HG02970 (cell line): ENCODE measurements around the gene S1PR1.
A peak's percentile ranks its signal among the peaks of the same experiment; 100 is the strongest.
"Not testable (repeated sequence)": the region's sequence is repeated elsewhere in the genome, so short reads cannot be mapped to it uniquely, and the experiment has no call there.

Experiments
- ATAC-seq: cut with Tn5 transposase; IDR thresholded peaks from one replicate; pipeline ENCODE4 v1.9.1; 2021; ENCODE audit warnings: mild to moderate bottlenecking, moderate library complexity, moderate number of reproducible peaks; ENCODE audit not compliant: unreplicated experiment, low FRiP score

S1PR1 gene

GRCh38 chr1:101219924-101220870 is 16.6 kb upstream of the S1PR1 start:
- ATAC-seq = no peak

GRCh38 chr1:101220906-101221305 is 15.9 kb upstream of the S1PR1 start:
- ATAC-seq = no peak

- peak; percentile 87 for ATAC-seq
These were observed 14.8 kb upstream of the S1PR1 start for GRCh38 chr1:101221945-101222429.

- no peak for ATAC-seq
These were observed 9.0 kb upstream of the S1PR1 start for GRCh38 chr1:101227837-101228236.

GRCh38 chr1:101228424-101229134 is 8.2 kb upstream of the S1PR1 start:
- ATAC-seq = no peak

GRCh38 chr1:101232182-101232581 is 4.6 kb upstream of the S1PR1 start:
- not testable (repeated sequence) for ATAC-seq

- no peak for ATAC-seq
These were observed 3.3 kb upstream of the S1PR1 start for GRCh38 chr1:101233495-101233894.

- ATAC-seq = no peak
These were observed 1.6 kb upstream of the S1PR1 start for GRCh38 chr1:101235216-101235695.

- peak; percentile 53 for ATAC-seq
These were observed 913 bp upstream of the S1PR1 start for GRCh38 chr1:101235696-101236515.

GRCh38 chr1:101237229-101237837 is 514 bp downstream of the S1PR1 start:
- no peak for ATAC-seq

GRCh38 chr1:101238031-101238628 is 1.3 kb downstream of the S1PR1 start:
- no peak for ATAC-seq

GRCh38 chr1:101238681-101239094 is 1.9 kb downstream of the S1PR1 start:
- no peak for ATAC-seq

GRCh38 chr1:101239095-101240040 is 2.5 kb downstream of the S1PR1 start:
- no peak for ATAC-seq

GRCh38 chr1:101240041-101240430 is 3.2 kb downstream of the S1PR1 start:
- ATAC-seq = no peak

GRCh38 chr1:101241485-101242225 is 4.8 kb downstream of the S1PR1 start:
- no peak for ATAC-seq

- no peak for ATAC-seq
These were observed 5.7 kb downstream of the S1PR1 start for GRCh38 chr1:101242324-101243050.

GRCh38 chr1:101243751-101244150 is 6.9 kb downstream of the S1PR1 start:
- no peak for ATAC-seq
